ENCODE measurements around the gene ITGA6. TPM values are rescaled to one million over a fixed set of nuclear protein-coding genes. Genes with fewer than 3 reads are reported as not detected.

The ITGA6 gene
- total RNA-seq, 4 donors from 2014 or later: 29.9 to 46.5 (median 36.6) TPM

DNA sequence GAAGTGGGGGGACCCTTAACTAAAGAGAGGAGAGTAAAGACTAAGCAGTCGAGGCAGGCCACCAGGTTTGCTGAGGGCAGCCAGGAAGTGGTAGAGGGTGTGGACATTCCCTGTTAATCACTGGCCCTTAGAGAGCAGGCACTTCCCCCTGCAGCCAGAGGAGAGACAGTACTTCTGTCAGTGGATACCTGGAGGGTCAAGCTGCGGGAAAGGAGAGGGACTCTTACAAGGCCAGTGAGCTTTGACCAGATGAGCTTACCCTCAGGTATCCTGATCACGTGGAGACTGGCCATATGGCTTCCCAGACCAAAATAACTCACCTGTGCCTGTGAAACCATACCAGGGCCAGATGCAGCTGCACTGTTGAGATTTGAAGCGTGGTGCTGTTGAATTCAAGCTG is 28.6 kb downstream of the ITGA6 start:
- DNase-seq (ENCODE audit: extremely low spot score): peak; percentile 90
- Histone ChIP-seq H3K4me3 (no peak overlapping the region), H3K27me3 (peaks cover 0 to 12% (median 2%) of the 10 kb centered on the region in 4 donors), H3K9me3 (no peaks in the 10 kb centered on the region), H3K36me3 (no peaks in the 10 kb centered on the region), H3K4me1 (peaks cover 0 to 44% (median 24%) of the 10 kb centered on the region in 4 donors), H3K27ac (replicated peaks in 1 of 4) (peak overlapping the region in 1 of 4 donors; percentile 2)
- intact Hi-C loops (cut with DNase I): no loop called here
- 69% methylated on average over 3 of the region's 4 CpGs for WGBS
- TF ChIP-seq POLR2AphosphoS5 (IDR thresholded peaks at IDR 0.05): no peak
- no peak for TF ChIP-seq EP300 (IDR thresholded peaks at IDR 0.05)
- no peak for TF ChIP-seq POLR2A (IDR thresholded peaks at IDR 0.05; ENCODE audit: low read depth)
- TF ChIP-seq, protein P1, sequence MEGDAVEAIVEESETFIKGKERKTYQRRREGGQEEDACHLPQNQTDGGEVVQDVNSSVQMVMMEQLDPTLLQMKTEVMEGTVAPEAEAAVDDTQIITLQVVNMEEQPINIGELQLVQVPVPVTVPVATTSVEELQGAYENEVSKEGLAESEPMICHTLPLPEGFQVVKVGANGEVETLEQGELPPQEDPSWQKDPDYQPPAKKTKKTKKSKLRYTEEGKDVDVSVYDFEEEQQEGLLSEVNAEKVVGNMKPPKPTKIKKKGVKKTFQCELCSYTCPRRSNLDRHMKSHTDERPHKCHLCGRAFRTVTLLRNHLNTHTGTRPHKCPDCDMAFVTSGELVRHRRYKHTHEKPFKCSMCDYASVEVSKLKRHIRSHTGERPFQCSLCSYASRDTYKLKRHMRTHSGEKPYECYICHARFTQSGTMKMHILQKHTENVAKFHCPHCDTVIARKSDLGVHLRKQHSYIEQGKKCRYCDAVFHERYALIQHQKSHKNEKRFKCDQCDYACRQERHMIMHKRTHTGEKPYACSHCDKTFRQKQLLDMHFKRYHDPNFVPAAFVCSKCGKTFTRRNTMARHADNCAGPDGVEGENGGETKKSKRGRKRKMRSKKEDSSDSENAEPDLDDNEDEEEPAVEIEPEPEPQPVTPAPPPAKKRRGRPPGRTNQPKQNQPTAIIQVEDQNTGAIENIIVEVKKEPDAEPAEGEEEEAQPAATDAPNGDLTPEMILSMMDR (IDR thresholded peaks at IDR 0.05): no peak

DNA sequence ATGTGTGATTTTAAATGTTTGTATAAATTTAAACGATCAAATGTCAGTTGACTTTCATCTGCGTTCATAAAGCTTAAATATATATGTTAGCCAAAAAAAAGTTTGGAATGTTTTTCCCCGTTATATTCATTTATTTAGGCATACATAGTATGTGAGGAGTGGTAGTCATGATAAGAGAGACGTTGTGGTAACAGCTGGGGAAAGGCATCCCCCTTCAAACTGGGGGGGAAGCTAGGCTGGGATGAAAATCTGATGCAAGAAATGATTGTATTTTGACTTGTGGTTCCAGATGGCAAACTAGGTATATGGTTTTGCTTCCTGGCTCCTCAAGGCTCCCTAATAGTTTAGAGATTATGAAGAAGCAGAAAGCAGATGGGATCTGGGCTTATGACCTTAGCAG is 30.1 kb downstream of the ITGA6 start:
- Histone ChIP-seq H3K27ac (replicated peaks in 1 of 4) (no peak overlapping the region), H3K9me3 (no peaks in the 10 kb centered on the region), H3K27me3 (peaks cover 0 to 25% (median 2%) of the 10 kb centered on the region in 4 donors), H3K4me1 (peaks cover 12 to 47% (median 28%) of the 10 kb centered on the region in 4 donors), H3K36me3 (no peaks in the 10 kb centered on the region), H3K4me3 (no peak overlapping the region)
- TF ChIP-seq POLR2AphosphoS5 (IDR thresholded peaks at IDR 0.05) (no peak), POLR2A (IDR thresholded peaks at IDR 0.05; ENCODE audit: low read depth) (no peak), EP300 (IDR thresholded peaks at IDR 0.05) (no peak)
- TF ChIP-seq, protein P1 (IDR thresholded peaks at IDR 0.05): no peak
- intact Hi-C loops (cut with DNase I): no loop called here
- WGBS: 62% methylated on average over 4 of the region's 4 CpGs
- no peak for DNase-seq (ENCODE audit: extremely low spot score)

DNA sequence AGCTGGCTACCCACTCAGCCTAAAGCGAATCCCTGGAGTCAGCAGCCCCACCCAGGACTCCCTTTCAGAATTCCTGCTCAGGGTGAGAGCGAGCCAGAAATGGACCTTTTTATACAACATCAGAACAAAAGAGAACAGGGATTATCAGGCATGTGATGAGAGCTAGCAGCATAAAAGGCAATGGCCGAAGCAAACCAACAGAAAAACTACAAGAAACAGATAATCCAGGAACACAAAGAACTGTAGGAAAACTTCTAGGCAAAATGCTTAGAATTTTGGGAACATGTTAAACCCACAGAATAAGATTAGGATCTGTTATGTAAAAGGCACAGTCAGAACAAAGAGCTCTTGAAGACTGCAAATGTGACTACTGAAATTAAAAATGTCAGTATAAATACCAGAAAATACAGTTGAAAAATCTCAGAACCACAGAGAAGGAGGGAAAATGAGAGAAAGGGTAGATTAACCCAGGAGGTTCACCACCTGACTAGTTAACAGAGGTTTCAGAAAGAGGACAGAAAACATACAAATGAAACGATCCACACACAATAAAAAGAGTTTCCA is 31.3 kb downstream of the ITGA6 start:
- DNase-seq (ENCODE audit: extremely low spot score): no peak
- intact Hi-C loops (cut with DNase I): no loop called here
- Histone ChIP-seq H3K9me3 (no peaks in the 10 kb centered on the region), H3K4me3 (no peak overlapping the region), H3K27me3 (peaks cover 0 to 32% (median 2%) of the 10 kb centered on the region in 4 donors), H3K4me1 (peaks cover 14 to 45% (median 30%) of the 10 kb centered on the region in 4 donors), H3K36me3 (no peaks in the 10 kb centered on the region), H3K27ac (replicated peaks in 1 of 4) (no peak overlapping the region)
- WGBS: 77% methylated on average over 4 of the region's 4 CpGs
- no peak for TF ChIP-seq POLR2A (IDR thresholded peaks at IDR 0.05; ENCODE audit: low read depth)
- TF ChIP-seq, protein P1 (IDR thresholded peaks at IDR 0.05): no peak
- no peak for TF ChIP-seq EP300 (IDR thresholded peaks at IDR 0.05)
- TF ChIP-seq POLR2AphosphoS5 (IDR thresholded peaks at IDR 0.05): no peak

DNA sequence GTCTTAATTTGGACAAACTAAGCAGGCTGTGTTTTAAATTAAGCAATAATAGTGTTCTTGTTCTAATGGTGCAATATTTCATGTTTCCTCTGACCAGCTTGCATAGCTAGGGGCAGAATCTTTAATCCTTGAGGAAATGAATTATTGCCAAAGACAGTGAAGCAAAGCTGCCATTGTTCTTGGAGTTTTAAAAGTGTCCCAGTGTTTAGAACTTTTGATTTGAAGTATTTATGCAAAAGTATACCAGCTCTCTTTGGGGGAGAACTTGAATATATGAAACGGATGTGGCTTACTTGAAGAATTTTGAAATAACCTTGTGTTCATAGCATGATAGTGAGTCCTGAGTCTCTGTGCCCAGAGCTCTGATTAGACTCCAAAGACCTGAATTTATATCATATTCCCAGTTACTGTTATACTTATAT is 33.4 kb downstream of the ITGA6 start:
- no peak for DNase-seq (ENCODE audit: extremely low spot score)
- Histone ChIP-seq H3K27me3 (peaks cover 0 to 31% (median 2%) of the 10 kb centered on the region in 4 donors), H3K9me3 (no peaks in the 10 kb centered on the region), H3K4me1 (peaks cover 14 to 46% (median 26%) of the 10 kb centered on the region in 4 donors), H3K36me3 (no peaks in the 10 kb centered on the region), H3K4me3 (no peak overlapping the region), H3K27ac (replicated peaks in 1 of 4) (no peak overlapping the region)
- intact Hi-C loops (cut with DNase I): loop anchor here (10.0 kb wide), 1 partner anchor 886 kb away; no protein-coding TSS in a partner anchor
- TF ChIP-seq EP300 (IDR thresholded peaks at IDR 0.05) (no peak), POLR2AphosphoS5 (IDR thresholded peaks at IDR 0.05) (no peak)
- TF ChIP-seq, protein P1 (IDR thresholded peaks at IDR 0.05): no peak
- WGBS: 67% methylated on average over 1 of the region's 1 CpG
